GM21528 (cell line): ENCODE measurements around the gene MCEE.
A peak's percentile ranks its signal among the peaks of the same experiment; 100 is the strongest.
"Not testable (repeated sequence)": the region's sequence is repeated elsewhere in the genome, so short reads cannot be mapped to it uniquely, and the experiment has no call there.

ENCODE experiments used
- ATAC-seq: cut with Tn5 transposase; IDR thresholded peaks from one replicate; pipeline ENCODE4 v1.9.1; 2021; ENCODE audit warnings: mild to moderate bottlenecking, moderate library complexity; ENCODE audit not compliant: unreplicated experiment, low FRiP score

MCEE gene

DNA sequence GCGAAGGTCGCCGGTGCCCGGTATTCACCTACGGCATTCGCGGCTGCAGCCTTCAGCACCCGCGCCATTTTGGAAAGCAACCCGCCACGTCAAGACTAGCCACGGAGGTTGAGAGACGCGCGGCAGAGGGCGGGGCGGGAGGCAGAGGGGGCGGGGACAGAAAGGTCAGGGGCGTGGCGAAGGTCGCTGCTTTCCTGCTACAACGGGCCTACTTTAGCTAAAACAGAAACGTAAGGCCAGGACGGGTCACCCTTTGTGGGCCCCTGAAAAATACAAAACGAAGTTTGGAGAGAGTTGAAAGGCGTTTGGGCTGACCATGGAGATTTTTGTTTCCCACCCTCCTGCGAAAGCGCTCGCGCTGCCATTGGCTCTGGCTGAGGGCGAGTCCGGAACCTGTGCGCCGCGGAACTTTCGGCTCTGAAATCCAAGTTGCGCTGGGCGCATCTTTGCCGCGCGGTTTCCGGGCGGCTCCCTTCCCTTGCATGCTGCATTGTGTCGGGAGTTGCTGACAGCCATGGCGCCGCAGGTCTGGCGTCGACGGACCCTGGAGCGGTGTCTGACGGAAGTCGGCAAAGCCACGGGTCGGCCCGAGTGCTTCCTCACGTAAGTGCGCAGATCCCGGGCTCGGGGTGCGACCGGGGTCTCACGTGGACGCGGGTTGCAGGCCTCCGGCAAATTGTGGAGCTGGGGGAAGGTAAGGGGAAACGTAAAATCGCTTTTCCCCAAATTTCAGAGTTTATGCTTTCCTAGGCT lies at the start of gene MCEE, which contains the start of gene MPHOSPH10:
Gene MCEE, minus strand, starts transcription at position 78 of the 753 bp plus-strand sequence. Its CDS starts 10 bp downstream, at position 68.
Gene MPHOSPH10, plus strand, starts transcription at position 483 of the 753 bp plus-strand sequence. Its CDS starts 32 bp downstream, at position 515.
- peak; percentile 93 for ATAC-seq

DNA sequence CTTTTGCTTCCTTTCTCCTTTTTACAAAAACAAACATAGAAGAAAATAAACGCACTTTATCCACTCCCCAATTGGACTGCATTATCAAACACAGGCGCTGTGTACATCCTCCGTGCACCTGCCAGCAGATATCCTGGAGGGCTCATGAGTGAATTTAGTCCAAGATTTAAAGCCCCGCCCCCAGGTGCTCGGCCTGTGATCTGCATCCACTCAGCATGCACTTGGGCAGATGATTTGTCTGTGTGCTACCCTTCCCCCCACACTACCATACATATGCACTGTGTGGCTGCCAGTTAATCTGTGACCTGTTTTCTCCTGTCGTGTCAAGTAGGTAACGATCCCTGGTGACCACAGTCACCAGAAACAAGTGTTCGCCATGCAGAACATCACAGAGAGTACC lies 48.8 kb upstream of the MCEE start:
- not testable (repeated sequence) for ATAC-seq

DNA sequence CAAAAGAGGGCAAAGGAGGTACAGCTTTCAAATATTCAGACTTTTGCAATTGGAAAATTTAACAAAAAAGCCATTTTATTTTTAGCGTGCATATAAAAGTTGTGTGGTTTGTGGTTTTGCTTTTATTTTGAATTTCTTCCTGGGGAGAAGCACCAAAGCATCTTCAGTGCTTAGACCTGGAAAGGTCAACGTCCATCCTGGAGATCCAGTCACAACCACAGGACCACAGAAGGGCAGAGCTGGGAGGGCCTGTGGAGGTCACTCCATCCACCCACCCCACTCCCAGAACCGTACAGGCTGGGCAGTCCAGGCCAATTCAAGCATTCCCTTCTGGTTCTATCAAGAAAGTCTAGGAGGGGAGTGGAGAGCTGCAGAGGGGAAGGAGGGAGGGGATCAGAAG lies 44.2 kb upstream of the MCEE start:
- ATAC-seq = no peak

DNA sequence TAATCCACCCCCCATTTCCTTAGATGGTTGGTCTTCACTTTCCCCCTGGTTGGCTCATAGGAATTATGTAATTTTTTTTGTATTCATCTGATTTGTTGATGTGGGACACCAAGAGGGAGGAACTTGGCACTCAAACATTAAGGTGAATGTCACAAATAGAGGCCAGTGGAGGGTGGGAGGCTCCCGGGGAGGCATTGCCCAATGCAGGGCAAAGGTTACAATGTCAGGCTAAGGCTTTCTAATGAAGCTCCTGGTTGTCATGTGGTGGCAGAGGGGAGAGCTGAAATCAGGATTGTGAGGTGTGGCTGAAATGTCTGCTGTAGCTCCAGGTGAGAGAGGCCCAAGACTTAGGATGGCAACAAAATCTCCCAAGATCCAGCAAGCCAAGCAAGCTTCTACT lies 43.1 kb upstream of the MCEE start:
- ATAC-seq = no peak

DNA sequence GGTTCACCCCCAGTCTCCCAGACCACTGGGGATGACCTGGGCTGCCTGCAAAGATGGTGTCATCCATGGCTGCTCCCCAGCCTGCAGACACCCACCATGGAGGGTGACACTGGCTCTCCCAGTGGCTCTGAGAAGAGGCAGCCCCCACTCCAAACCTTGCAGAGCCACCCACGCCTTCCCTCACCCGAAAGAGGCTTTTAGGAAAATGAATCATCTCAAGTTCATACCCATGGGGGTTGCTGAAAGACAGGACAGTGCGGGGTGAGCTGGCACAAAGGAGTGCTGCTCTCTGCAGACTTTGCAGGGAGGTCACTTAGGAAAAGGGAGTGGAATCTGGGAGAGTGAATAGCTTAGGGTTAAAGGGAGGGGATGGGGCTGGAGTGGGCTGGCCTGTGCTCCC lies 36.8 kb upstream of the MCEE start:
- no peak for ATAC-seq

DNA sequence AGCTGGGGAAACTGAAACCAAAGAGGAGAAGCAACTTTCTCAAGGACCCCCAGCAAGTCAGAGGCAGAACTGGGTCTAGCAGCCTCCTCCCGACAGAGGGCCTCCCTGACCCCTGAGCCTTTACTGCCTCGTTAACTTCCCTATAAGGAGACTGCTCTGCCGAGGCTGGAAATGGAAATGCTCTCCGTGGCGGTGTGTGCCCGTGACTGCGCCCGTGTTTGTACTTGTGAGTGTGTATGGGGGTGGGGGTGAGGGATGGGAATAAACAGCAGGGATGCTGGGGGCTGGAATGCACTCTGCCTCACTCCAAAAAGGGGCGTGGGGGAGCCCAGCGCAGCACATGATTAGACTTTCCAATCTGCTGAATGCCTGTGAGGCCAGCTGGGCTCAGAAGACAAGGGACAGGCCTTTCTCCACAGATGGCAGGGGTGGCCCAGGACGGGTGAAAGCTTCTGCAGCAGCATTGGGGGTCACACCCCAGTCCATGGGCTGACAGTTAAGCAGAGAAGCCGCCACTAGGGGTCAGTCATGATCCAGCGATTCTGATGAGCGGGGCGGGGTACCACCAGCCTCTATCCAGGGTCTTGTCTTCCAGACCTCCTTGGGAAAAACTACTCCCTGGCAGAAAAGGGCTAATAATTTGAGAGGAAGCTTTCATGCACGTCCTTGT lies 27.2 kb upstream of the MCEE start:
- ATAC-seq = no peak

DNA sequence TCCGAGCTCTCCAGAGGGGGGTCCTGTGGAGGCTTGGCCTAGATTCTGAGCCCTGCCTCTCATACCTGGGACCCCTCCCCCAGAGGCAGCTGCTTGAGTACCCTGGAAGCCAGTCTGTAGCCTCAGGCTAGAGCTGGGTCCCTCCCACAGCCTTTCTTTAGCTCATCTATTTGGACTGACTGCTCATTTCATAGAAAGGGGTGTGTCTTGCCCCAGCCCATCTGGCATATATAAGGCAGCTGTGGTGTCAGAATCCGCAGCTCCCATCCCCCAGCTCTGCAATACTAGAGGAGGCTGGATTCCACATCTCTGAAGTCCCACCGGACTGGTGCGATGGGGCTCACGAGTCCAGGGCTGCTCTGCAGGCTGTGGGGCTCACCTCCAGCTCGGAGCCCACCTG lies 26.5 kb upstream of the MCEE start:
- ATAC-seq = no peak

DNA sequence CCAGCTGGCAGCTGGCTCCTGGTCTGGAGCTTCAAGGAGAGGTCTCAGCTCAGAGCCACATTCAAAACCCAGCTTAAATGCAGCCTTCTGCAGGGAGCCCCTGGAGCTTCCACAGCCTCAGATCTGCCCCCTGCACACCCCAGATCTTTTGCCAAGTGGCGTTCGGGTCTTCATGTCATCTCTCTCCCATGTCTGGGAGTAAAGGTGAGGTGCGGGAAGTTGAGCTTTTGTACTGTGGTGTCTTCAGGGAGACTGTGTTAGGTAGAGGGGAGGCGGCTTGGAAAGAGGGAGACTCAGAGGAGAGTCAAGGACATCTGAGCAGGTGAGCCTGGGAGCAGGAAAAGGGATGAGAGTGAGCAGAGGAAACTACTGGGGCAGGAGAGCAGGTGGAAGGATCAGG lies 25.8 kb upstream of the MCEE start:
- no peak for ATAC-seq

DNA sequence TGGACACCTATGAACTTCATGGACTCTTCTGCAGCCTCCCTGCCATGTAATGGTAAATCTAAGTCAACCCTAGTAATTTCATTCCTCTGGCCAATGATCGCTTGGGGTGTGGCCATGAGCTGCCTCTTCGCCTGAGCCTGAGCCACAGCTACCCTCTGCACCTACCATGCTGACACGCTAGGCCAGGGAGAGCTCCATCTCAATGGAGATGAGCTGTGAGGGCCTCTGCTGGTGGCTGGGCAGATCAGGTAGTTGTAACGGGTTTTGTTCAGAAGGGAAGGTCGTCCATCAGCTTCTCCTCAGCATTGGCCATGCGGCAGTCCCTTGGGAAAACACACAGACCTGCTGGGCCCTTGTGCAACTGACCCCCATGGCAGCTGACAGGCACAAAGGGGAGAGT lies 24.8 kb upstream of the MCEE start:
- no peak for ATAC-seq

DNA sequence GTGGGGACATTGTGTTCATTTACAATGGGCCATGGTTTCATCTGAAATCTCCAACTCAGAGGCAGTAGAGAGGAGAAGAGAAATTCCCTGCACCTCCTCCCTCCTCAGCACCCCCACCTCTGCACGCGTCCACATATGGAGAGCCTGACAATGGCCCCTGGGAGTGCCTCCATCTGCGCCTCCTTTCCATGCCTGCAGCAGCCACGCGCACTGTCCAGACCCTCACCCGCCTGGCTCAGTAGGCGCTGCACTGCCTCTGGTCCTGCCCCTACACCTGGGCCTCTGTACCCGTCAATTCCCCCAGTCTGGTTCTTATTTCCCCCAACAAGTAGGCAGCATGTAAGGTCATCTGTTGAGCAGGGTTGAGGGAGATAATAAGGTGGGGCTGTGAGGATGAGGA lies 24.2 kb upstream of the MCEE start:
- no peak for ATAC-seq

DNA sequence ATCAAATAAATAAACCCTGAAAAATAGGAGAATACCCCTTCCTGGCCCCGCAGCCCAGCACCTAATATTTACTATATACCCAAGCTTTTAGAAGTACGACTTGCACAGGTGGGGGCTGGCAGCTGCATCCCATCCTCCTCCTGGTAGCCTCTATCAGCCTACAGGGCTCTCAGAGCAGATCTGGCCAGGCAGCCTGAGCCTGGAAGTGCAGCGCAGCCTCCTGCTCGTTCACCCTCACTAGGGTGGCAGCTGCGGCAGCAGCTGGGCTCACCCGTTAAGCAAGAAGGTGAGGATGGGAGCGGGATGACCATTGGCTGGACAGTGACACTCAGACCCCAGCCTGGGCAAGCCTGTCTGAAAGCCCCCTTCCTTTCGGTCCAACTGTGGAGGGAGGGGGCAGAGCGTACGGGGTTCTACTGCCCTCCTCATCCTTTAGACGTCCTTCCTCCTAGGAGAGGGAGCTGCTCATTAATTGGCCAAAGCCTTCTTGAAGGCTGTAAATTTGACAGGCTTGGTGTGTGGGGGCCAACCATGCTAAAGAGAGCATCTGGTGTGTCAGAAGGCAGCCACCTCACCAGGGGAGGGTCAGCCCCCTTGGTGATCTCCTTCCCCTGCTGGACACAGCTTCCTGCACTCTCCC lies 23.7 kb upstream of the MCEE start:
- ATAC-seq = no peak

DNA sequence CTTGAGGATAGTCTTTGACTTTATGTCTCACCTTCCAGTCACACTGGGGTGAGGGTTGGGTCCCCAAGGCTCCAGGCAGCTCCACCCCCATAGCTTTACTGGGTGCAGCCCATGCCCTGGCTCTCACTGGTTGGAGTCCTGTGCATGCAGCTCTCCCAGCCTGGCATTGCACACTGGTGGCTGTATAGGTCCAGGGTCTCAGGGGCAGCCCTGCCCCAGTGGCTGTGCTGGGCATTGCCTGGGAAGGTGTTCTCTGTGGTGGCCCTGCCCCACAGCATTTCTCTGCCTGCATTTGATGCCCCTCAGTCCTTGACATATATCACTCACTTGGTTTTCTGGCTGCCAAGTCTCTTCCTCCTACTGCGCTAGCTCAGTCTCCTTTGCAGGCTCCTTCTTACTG lies 21.6 kb upstream of the MCEE start:
- ATAC-seq = no peak

DNA sequence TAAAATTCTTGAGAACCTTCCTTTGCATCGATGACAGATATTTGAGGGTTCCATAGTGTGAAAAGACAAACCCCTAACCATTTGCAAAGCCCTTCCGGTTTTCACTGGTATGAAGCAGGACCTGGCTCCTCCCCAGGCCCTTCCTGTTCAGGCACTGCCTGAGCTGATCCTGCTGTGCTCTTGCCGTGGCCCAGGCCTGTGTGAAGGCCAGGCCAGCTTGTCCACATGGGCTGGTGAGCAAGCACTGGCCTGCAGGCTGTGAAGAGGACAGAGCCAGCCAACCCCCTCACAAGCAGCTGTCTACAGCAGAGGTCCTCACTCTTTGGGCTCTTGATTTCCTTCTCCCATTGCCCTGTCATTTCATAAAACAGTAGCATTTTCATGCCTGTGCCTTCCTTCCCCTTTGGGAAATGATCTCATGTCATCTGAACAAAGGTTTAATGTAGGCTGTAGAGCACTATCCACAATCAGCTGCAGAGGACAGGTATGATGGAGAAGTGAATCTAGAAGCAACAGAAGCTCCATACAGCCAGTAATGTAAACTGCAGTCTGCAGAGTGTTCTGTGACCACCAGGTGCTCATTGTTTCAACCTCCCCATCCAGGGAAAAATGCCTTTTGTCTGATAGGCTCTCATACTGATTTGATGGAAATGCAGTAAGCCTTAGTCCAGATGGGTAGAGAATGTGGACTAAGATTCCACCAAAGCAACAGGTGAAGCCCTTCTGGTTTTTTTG lies 20.2 kb upstream of the MCEE start:
- ATAC-seq = no peak

DNA sequence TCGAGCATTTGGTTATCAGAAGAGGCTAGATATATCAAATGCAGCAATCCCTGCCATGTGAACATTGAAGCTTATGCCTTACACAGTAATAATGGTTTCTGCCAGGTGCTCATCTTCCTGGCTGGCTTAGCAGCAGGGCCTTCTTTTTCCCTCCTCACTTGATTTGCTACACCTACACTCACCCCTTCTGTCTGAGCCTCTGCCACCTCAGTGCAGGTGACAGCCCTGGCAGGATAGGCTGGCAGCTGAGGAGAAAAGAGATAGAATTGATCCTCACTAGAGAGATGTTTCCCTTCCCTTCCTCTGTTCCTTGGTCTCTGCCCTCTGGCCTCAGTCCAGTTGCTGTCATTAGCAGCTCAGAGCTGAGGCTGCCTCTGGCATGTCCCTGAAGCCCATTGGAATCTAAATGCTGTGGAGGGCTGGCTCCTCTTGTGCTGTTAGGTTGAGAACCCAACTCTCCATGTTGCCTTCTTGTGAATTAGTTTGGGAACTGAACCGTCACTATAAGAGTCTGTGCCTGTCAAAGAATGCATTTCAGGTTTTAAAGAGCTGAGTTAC lies 18.6 kb upstream of the MCEE start:
- ATAC-seq = no peak

DNA sequence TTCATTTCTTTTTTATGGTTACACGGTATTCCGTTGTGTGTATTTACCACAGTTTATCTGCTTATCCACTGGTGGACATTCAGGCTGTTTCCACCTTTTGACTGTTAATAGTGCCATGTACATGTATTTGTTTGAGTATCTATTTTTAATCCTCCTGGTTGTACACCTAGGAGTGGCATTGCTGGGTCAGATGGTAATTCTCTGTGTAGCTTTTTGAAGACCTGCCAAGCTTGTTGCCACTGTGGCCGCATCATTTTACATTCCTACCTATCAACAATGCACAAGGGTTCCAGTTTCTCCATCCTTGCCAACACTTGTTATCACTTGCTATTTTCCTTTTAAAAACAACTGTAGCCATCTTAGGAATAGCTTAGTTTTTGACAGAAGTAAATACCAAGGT lies 13.8 kb upstream of the MCEE start:
- ATAC-seq = no peak

DNA sequence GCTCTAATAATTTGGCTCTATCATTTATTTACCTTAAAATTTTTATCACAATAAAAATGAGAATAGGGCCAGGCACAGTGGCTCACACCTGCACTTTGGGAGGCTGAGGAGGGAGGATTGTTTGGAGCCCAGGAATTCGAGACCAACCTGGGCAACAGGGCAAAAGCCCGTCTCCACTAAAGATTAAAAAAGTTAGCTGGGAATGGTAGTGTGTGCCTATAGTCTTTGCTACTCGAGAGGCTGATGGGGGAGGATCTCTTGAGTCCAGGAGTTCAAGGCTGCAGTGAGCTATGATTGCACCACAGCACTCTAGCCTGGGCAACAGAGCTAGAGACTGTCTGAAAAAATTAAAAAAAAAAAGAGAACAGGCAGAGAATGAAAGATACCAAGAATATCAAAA lies 6.1 kb upstream of the MCEE start:
- ATAC-seq = no peak

DNA sequence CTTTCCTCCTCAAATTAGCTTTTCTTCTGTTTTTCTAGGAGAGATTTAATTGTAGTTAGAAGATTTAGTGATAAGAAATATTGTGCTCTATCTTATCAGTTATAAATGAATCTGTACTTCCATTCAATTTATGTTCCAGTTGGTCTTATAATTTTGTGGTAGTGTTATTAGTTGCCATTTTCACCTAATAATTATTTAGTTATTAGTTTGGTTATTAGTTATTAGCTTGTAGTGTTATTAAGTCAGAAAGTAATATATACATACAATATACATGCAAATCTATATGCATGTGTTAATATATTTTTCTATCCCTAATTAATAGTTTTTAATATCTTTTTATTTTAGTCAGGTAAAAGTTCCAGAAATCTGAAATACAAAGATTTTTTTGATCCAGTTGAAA lies 3.6 kb upstream of the MCEE start:
- no peak for ATAC-seq

DNA sequence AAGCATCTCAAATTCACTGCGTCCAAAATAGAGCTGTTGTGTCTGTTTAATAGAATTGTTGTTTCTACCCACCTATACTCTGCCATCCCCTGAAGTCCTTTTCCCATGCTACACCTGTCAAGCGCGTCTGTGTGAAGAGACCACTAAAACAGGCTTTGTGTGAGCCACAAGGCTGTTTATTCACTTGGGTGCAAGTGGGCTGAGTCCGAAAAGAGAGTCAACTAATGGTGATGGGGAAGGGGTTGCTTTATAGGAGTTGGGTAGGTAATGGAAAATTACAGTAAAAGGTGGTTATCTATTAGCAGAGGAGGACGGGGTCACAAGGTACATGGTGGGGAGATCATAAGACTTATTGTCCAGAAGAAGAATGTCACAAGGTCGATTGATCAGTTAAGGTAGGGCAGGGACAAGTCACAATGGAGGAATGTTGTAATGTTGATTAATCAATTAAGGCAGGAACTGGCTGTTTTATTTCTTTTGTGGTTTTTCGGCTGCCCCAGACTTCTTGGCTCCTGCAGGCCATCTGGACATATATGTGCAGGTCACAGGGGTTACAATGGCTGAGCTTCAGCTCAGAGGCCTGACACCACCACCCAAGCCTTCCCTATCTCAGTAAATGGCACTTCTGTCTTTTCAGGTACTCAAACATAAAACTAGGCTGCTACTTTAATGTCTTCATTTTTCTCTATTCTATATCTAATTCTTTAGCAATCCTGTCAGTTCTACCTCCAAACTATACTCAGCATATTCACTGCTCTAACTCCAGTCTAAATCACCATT lies 1.5 kb upstream of the MCEE start:
- not testable (repeated sequence) for ATAC-seq

DNA sequence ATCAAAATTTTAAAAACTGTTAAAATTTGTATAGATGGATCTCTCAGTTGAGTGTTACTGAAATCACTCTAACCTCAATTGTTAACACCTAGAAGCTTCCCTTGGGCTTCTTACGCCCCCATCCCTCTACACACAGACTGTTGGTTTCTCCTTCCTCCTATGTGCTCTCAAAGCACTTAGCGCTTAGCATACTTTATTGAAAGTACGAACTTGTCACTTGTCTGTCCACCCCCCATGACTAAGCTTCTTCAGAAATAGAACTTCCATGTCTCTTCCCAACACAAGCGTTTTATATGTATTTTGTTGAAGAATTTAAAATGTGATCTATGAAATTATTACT lies 846 bp upstream of the MCEE start:
- no peak for ATAC-seq

DNA sequence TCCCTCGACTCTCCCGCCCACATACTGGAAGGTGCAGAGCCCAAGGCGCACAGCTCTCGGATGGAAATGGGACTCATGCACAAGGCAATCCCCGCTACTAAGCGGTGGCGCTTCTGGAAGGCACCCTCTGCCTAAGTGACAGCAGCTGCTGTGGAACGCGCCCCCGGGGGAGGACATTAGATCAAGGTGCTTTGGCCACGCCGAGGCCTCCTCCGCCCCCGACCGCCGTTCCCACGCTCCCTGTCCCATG lies 202 bp downstream of the MCEE start:
- ATAC-seq = peak; percentile 49
